GM12892 (cell line): ENCODE data around the gene RAB27A.

ENCODE experiments used
- POLR2A ChIP-seq: IDR thresholded peaks from 2 replicates; pipeline ENCODE4 v1.6.1; 2011; ENCODE audit warnings: low read depth, low read length, control low read depth
- POLR2AphosphoS5 ChIP-seq: IDR thresholded peaks from 2 replicates; pipeline ENCODE4 v1.6.1; 2011; ENCODE audit warnings: low read depth, low read length, control low read depth
- TAF1 ChIP-seq: IDR thresholded peaks from 2 replicates; pipeline ENCODE4 v1.6.1; 2011; ENCODE audit warnings: low read depth, mild to moderate bottlenecking, control low read depth, low read length, borderline replicate concordance

- no peak for TF ChIP-seq TAF1
- TF ChIP-seq POLR2A = no peak
- no peak for TF ChIP-seq POLR2AphosphoS5
Measured at GRCh38 chr15:55247311-55247710, 42.3 kb downstream of the RAB27A start.
